ENCODE results near the gene SIT1. TPM values are rescaled to one million over a fixed set of nuclear protein-coding genes. Genes with fewer than 3 reads are reported as not detected.

Gene SIT1
- total RNA-seq, 1 donor from 2014 or later, result not detected

- intact Hi-C loops (cut with DNase I), result loop anchor here (5.0 kb wide), 3 partner anchors 38 to 488 kb away; a partner anchor contains a TSS
- ATAC-seq, result no peak
- DNase-seq (ENCODE audit: missing footprints), result no peak
Measured at GRCh38 chr9:35599763-35600604, 50.7 kb downstream of the SIT1 start.

Small RNA genes within 50 kb of the gene (microRNA-seq; reads per million reads assigned to microRNA genes)
- not detected for gene MIR4667

Other genes with a start within 250 kb of the SIT1 start
- 25.1 TPM for gene RUSC2, start 160.8 kb downstream of the SIT1 start, total RNA-seq
- gene TESK1, start 45.7 kb downstream of the SIT1 start, total RNA-seq, result 27.3 TPM
- gene CD72, start 32.5 kb downstream of the SIT1 start, total RNA-seq, result 0.89 TPM
- 15,747 TPM for gene RMRP, start 7.1 kb upstream of the SIT1 start, total RNA-seq
- gene CCDC107, start 7.4 kb upstream of the SIT1 start, total RNA-seq, result 58.6 TPM
- gene ARHGEF39, start 14.3 kb upstream of the SIT1 start, total RNA-seq, result 0.22 TPM
- 0.30 TPM for gene CA9, start 23.0 kb upstream of the SIT1 start, total RNA-seq
- gene TPM2, start 39.0 kb upstream of the SIT1 start, total RNA-seq, result 1,163 TPM
- 255 TPM for gene TLN1, start 81.3 kb upstream of the SIT1 start, total RNA-seq
- gene CREB3, start 81.7 kb upstream of the SIT1 start, total RNA-seq, result 23.5 TPM
- 80.2 TPM for gene GBA2, start 98.3 kb upstream of the SIT1 start, total RNA-seq
- gene RGP1, start 98.4 kb upstream of the SIT1 start, total RNA-seq, result 29.0 TPM
- gene MSMP, start 103.3 kb upstream of the SIT1 start, total RNA-seq, result not detected
- gene NPR2, start 140.7 kb upstream of the SIT1 start, total RNA-seq, result 25.2 TPM
- 2.1 TPM for gene SPAG8, start 161.3 kb upstream of the SIT1 start, total RNA-seq
- 72.7 TPM for gene HINT2, start 164.1 kb upstream of the SIT1 start, total RNA-seq
- gene FAM221B, start 177.8 kb upstream of the SIT1 start, total RNA-seq, result not detected
- 13.8 TPM for gene TMEM8B, start 178.3 kb upstream of the SIT1 start, total RNA-seq
- gene OR13J1, start 219.5 kb upstream of the SIT1 start, total RNA-seq, result not detected

Measured in Right ventricle myocardium inferior (tissue), 1 donor.